HG03066 (cell line): ENCODE results near the gene KIF27.
"Not testable (repeated sequence)": the region's sequence is repeated elsewhere in the genome, so short reads cannot be mapped to it uniquely, and the experiment has no call there.

Source experiments
- ATAC-seq: cut with Tn5 transposase; IDR thresholded peaks from one replicate; pipeline ENCODE4 v1.9.1; 2021; ENCODE audit warnings: low read depth; ENCODE audit not compliant: unreplicated experiment

Gene KIF27

DNA sequence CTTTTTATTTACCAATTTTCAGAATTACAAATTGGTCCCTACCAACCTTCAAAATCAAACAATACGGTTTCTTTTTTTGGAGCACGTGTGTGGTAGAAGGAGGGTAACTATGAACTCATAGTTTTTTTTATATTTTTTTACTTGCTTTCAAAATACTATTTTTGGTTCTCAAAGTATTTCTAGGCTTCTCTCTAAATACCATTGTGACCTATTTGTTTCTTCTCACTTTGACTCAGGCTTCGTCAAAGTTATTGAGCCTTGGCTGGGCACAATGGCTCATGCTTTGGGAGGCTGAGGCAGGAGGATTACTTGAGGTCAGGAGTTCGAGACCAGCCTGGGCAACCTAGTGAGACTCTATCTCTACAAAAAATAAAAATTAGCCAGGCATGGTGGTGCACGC, 11.6 kb upstream of the KIF27 start:
- ATAC-seq, result no peak

DNA sequence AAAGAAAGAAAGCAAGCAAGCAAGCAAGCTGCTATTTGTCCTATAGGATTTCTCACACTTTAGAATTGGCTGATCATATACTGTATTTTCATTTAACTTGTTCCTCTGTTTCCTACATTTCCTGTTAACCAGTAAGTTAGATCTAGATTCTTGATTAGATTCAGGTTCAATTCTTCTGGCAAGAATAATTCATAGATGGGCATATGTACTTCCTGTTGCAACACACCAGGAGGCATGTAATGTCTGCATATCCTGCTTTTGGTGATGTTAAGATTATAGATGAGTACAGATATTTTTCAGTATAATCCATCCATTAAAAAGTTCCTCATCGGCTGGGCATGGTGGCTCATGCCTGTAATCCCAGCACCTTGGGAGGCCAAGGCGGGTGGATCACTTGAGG, 10.8 kb upstream of the KIF27 start:
- no peak for ATAC-seq

DNA sequence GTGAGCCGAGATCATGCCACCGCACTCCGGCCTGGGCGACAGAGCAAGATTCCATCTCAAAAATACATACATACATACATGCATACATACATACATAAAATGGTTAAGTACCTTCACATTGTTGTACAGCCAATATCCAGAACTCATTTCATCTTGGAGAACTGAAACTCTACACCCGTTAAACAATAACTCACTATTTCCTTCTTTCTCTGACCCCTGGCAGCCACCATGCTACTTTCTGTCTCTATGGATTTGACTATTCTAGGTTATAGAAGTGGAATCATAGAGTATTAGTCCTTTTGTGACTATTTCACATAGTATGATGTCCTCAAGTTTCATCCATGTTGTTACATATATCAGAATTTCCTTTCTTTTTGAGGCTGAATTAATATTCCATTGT, 9.6 kb upstream of the KIF27 start:
- no peak for ATAC-seq

DNA sequence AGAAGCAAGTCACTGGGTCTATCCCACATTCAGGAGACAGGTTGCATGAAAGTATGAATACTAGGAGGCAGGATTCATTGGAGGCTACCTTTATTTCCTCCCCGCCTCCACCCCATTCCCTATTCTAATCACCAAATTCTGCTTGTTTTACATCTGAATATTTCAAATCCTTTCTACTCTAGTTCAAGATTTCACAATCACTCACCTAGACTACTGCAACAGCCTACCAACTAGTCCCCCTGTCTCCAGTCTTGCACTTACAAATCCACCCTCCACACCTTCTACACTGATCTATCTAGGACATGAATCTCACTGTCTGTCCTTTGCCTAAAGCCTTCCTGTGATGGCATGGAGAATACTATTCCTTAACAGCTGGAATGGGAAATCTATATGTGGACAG, 6.4 kb upstream of the KIF27 start:
- ATAC-seq, result no peak

DNA sequence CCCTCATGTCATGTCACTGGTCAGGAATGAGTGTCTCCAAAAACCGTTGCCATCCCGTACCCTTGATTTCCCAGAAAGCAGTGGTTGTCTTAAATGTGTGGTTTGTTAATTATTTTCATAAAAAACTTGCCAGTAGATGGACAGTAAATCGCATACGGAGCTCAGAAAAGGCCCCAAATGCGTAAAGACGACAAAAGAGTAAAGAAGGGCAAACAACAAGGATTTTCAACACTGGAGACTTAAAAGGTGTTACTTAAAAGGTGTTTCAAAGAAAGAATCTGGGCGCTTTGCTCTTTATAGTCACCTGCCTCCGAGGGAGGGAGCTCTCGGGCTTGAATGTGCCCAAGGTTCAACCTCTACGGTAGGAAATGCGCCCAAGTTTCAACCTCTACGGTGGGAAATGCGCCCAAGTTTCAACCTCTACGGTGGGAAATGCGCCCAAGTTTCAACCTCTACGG, 734 bp downstream of the KIF27 start:
- peak; percentile 29 for ATAC-seq

DNA sequence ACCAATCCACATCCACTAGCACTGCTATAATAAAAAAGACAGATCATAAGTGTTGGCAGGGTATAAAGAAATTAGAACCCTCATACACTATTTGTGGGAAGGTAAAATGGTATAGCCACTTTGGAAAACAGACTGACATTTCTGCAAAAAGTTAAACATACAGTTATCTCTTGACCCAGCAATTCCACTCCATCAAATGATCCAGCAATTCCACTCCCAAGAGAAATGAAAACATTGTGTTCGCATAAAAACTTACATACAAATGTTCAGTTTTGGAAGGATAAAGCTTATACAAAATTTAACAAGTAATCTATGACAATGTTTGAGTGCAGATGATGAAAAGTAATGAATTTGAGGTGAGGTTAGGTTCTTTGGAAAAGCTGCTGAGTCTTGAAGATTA, 2.1 kb downstream of the KIF27 start:
- no peak for ATAC-seq

DNA sequence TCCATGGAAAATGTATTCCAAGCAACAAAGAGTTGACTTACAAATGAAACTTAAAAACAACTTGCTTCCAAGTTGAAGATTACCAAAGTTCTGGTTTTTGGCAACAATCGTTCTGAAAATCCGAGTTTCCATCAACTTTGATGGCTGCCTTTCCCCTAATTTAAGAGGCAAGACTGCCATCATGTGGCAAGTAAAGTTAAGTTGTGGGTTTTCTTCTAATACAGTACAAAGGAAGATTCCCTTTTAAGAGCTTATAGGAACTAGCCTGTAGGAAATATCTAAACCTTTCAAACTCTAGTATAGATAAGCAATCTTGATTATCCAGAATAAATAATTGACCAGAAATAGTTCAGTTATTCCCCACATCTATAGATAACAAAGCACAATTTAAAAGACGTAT, 9.0 kb downstream of the KIF27 start:
- not testable (repeated sequence) for ATAC-seq

DNA sequence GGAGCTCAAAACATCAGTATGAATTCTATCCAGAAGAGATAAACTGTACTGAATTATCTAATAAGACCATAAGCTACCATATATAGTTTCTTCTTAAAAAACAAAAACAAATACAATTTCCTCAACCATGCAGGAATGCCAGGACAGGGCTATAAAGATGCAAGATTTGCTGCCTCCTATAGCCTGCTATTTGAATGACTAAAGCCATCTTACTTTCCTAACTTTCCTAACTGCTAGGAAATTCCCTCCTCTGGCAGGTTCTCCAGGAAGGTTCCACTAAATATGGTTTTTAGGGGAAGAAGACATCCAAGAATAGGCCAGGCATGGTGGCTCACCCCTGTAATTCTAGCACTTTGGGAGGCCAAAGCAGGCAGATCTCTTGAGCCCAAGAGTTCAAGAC, 15.1 kb downstream of the KIF27 start:
- ATAC-seq, result no peak

DNA sequence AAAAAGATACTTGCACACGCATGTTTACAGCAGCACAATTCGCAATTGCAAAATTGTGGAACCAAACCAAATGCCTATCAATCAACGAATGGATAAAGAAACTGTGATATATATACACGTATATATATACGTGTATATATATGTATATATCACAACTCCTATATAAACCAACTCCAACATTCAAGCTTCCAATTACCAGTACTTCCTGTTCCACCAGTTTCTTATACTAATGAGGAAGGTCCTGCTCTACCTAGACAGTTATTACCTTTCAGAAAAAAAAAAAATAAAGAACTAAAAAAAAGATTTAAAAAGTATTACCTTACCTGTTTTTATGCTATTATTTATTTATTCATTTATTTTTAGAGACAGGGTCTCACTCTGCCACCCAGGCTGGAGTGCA, 20.6 kb downstream of the KIF27 start:
- not testable (repeated sequence) for ATAC-seq

DNA sequence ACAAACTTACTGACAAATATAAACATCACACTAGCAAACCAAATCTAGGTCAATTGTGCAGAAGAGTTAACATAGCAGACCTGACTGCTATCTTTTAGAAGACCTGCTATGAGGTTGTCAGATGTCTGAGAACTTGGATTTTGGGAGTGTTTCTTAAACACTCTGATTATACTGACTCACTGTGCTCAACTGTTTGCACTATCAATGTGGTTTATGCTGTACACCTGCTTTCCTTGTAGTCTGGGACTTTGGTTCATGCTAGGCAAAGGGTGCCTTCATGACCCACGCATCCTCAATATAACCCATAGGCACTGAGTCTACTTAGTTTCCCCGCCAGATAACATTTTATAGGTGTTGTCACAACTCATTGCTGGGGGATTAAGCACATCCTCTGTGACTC, 26.9 kb downstream of the KIF27 start:
- ATAC-seq, result not testable (repeated sequence)

DNA sequence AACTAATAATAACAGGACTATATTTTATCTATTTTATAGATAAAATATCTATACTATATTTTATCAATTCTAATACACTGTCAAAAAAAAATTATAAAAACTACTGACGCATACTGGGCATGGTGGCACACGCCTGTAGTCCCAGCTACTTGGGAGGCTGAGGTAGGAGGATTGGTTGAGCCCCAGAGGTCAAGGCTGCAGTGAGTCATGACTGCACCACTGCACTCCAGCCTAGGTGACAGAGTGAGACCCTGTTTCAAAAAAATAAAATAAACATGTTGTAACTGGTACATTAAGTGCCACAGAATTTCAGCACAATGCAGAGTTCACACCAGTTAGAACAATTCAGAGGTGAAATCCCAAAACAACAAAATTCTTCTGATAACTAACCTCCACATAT, 34.7 kb downstream of the KIF27 start:
- ATAC-seq, result not testable (repeated sequence)

DNA sequence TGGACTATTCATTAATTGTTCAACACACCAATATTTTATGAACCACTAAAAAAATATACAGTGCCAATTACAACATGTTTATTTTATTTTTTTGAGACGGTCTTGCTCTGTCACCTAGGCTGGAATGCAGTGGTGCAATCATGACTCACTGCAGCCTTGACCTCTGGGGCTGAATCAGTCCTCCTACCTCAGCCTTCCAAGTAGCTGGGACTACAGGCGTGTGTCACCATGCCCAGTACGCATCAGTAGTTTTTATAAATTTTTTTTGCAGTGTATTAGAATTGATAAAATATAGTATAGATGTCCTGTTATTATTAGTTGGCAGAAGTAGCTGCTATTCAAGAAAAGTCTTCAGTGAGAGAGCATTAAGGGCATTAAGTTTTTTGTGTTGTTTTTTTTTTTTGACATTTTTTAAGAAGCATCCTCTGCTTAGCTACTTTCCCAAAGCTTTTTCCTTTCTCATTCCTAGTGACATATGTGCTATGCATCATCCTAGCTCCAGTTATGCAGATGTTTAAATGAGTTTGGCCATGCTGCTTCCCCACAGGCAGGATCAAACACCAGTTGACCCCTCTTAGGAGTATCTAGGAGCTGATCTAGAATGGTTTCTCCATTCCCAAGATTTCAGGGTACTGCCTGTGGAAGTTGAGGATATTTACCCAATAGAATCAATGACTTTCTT, 35.5 kb downstream of the KIF27 start:
- ATAC-seq, result not testable (repeated sequence)

DNA sequence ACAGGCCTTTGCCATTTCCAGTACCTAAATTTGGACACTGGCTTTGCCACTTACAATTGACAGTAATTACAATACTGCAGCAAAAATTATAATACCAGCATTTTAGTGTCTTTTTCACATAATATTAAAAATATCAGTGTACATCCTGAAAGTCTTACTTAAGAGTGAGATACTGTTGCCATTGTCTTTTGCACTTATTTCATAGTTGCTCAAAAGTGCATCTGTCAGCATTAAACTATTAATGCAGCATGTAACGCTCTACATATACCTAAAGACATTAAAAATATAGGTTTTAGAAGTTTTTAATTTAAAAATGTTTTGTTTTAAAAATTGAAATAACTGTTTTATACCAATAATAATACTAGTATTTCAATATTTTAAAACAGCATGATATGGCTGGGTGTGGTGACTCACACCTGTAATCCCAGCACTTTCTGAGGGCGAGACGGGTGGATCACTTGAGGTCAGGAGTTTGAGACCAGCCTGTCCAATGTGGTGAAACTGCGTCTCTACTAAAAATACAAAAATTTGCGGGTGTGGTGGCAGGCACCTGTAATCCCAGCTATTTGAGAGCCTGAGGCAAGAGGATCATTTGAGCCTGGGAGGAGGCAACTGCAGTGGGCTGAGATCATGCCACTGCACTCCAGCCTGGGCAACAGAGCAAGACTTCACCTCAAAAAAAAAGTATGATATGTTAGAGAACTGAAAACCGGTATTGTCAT, 39.4 kb downstream of the KIF27 start:
- not testable (repeated sequence) for ATAC-seq

DNA sequence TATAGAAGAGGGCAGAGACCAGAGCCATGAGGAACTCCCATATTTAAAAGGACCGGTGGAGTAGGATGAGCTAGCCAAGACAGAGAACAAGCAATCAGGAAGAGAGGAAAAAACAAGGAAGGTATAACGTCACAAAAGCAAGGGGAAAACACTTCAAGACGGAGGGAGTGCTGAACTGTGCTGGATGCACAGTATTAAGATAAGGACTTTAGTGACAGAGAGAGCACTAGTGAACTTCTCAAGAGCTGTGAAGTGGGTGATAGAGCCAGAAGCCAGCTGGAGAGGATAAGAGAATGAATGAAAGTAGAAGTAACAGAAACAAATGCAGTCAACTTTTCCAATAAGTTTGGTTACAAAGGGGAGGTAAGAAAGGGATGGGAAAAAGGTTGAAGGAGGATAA, 45.7 kb downstream of the KIF27 start:
- not testable (repeated sequence) for ATAC-seq

DNA sequence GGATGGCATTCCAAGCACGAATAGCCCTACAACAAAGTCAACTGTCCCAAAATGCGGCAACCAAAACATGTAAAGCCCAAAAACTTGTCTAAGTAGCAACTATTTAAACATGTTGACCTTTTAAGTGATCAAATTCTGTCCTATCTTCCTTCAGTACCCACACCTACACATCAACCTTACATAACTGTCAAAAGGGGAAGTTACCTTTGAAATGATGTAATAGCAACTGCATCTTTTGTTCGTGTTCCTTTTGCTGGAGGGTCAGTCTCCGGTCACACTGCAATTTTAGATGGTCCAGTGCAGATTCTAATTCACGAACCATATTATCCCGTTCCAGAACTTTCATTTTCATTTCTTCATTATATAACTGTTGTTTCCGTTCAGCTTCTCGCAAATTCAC, 71.3 kb downstream of the KIF27 start:
- ATAC-seq, result not testable (repeated sequence)

DNA sequence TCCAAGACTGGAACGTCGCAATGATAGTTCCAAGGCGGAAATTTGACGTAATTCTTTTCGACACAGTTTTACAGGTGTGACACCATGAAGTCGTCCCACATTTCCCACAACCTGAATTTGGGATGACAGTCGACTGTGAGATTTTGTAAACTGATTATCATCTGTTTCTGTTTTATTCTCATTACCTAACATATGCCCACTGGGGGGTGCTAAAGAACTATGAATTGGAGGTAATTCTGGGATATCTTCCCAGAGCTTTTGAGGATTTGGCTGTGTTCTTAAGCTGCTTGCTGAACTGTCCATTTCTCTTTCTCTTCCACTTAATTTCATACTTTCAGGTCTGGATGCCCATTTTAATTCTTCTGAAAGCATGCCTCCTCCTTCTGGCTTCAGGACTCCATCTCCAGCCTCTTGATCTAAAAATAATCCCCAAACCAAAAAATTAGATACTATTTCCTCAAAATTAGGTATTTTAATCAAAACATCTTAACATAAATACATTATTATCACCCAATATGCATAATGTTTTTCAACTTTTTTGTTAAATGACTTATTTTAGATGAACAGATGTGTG, 84.1 kb downstream of the KIF27 start:
- ATAC-seq, result not testable (repeated sequence)

DNA sequence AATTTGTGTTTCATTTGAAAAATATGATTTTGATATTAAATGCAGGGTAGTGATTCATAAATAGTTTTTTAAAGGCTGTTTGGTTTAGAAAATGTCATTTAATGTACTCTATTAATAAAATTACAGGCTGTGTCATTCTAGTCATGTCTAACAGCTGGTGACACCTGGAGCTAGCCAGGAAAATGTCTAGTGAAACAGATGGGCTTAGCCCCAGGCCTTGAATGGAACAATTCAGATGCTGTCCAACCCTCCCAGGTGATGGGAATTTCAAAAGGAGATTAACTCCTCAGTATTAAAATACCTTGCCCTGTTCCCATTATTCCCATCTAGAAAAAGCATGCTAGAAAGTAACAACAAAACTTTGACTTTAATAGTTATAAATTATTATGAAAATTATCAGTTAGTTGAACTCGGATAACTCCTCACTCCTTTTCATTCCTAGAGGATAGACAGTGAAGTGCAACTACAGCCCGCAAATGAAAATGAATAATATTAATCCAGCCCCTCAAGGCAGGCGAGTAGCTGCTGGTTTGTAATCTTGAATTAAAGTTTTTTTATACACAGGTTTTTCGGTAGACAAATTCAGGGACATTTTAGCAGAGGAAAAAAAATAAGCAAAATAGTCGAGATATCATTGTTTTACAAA, 90.7 kb downstream of the KIF27 start:
- not testable (repeated sequence) for ATAC-seq

DNA sequence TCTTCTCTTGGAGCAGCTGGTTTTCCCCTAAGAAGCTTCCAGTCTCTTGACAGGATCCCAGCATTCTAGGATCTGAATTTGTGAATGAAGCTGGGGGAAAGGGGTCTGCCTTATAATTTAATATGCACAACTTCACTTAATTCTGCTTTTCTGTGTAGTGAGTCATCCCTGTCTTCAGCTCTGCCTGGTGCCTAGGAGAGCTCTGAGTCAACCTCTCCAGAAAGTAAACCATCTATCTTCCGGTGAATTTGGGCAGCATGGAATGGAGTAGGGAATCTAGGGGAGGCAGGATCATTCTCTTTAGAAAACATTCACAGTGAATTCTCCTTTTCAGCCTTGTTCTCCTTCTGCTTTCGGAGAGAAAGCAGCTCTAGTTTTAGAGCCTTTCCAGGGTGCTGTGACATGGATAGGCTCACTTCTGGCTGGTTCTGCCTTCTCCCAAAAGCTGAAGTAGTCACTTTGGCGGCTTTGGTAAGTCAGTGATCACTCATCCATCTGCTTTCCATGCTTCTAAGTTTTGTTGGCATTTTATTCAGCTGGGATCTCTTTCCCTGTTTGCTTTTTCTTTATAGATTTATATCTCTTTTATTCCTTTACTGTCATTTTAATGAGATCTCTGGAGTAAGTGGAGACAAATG, 96.1 kb downstream of the KIF27 start:
- ATAC-seq, result not testable (repeated sequence)

DNA sequence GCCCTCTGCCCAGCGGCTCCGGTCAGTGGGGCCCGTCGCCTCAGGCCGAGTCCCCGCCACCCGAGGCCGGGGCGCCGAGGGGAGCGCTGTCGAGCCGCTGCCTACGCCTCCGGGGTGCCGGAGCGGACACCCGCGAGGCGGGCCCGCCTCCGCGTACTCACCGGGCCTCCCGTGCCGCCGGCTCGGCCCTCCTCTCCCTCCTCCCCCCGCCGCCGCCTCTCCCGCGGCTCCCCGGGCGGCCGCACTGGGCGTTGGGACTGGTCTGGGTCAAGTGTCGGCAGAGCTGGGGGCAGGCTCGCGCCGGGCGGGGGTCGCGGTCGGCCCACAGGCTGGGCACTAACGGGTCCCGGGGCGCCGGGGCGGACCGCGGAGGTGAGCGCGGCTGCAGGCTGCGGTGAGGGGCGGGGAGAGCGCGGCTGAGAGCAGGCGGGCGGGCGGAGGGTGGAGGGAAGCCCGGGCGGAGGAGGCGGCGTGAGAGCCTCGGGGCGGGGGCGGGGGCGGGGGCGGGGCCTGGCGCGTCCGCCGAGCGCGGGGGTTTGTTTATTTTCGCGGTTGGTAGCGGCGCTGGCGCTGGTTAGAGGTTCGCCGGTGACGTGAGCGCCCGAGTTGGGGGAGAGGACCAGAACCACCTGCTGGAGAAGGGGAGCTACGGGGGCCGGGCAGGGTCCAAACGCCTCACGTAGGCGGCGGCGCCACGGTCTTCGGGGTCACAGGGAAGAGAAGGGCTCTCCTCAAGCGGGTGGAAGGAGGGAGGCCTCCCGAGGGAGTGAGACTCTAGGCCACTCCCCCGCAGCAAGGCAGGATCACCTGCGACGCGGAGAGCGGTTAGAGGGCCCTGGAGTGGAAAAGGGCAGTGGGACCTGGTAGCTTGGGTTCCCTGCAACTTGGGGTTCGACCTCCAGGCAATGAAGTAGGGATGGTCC, 103.6 kb downstream of the KIF27 start, which contains the start of gene GKAP1:
TSS of gene GKAP1 (minus strand) at position 414 of the 923 bp plus-strand sequence. CDS start 11,252 bp downstream, outside the sequence.
- peak; percentile 79 for ATAC-seq

DNA sequence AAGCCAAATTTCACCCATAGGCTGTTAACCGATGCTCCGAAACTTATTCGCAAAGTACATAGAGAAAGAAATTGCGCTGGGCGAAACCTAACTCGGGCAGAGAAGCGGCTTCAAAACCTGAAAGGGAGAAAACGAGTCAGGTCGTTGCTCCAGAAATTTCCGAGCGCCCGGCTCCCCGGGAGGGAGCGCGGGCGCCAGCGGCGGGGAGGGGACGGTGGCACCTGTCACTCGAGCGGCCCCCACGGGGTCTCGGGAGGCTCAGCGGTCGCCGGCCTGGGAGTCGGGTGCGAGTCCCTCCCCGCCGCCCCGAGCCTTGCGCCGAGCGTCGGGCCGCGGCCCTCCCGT, 104.2 kb downstream of the KIF27 start:
- ATAC-seq, result not testable (repeated sequence)
